ENCODE data around the gene GRIK4.
"Not testable (repeated sequence)": the region's sequence is repeated elsewhere in the genome, so short reads cannot be mapped to it uniquely, and the experiment has no call there.

The GRIK4 gene

GRCh38 chr11:120985718-120986569, 474.4 kb downstream of the GRIK4 start:
- peak; percentile 70 for DNase-seq

DNA sequence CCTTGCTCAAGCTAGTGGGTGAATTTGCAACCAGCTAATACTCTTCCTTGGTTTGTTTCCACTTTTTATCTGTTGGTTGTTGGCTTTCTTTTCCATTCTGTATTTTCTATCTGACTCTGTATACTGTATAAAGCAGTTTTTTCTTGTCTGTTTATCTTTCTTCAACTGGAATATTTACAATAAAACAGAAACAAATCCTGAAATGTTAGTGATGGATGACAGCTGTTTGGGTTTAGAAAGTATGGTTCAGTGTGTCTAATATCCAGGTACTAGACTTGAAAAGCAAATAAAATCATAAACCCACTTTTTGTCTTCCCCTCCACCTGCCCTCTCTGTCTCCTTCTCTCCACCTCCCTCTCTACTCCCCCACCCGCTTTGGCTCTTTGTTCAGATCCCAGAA, 477.1 kb downstream of the GRIK4 start:
- DNase-seq, result no peak

DNA sequence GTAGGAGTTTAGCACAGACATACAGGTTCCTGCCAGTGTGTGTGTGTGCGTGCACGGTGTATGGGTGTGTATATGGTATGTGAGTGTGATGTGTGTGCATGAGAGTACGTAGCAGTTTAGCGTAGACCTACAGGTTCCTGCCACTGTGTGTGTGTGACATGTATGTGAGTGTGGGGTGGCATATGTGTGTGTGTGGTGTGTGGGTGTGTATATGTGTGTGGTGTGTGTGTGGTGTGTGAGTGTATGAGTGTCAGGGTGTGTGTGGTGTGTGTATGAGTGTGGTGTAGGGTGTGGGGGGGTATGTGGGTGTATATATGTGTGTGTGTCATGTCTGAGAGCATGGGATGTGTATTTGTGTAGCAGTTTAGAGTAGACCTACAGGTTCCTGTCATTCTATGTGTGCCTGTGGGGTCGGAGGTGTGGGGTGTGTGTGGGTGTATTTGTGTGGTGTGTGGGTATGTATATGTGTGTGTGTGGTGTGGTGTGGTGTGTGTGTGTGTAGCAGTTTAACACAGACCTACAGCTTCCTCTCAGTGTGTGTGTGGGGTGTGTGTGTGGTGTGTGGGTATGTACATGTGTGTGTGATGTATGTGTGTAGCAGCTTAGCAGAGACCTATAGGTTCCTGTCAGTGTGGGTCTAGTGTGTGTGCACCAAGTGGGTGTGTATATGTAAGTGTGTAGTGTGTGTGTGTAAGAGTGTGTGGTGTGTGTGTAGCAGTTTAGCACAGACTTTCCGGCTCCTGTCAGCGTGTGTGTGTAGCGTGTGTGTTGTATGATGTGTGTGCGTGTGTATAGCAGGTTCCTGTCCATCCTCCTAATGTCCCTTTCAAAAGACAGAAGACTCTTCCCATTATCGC, 480.5 kb downstream of the GRIK4 start:
- no peak for DNase-seq

GRCh38 chr11:120994091-120994859, 482.7 kb downstream of the GRIK4 start:
- DNase-seq, result no peak

- DNase-seq, result no peak
These were observed 483.6 kb downstream of the GRIK4 start for GRCh38 chr11:120995184-120995583.

GRCh38 chr11:120996973-120997372, 485.4 kb downstream of the GRIK4 start:
- DNase-seq, result no peak

DNA sequence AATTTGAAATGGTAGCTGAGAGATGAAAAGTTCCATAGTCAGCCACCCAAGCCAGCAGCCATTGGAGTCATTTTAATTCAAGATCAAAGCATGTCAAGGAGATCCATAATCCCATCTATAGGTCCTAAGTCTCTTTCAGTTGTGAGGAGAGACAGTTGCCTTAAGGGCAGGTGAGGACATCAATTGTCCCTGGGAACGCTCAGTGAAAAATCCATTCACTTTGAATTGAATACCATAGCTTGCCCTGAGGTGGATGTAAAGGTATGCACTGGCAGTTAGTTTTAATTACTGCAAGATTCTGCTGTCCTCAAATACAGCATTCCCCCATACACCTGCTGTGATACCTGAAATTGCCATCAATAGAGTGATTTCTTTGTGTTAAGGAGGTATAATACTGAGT, 487.0 kb downstream of the GRIK4 start:
- no peak for DNase-seq

DNA sequence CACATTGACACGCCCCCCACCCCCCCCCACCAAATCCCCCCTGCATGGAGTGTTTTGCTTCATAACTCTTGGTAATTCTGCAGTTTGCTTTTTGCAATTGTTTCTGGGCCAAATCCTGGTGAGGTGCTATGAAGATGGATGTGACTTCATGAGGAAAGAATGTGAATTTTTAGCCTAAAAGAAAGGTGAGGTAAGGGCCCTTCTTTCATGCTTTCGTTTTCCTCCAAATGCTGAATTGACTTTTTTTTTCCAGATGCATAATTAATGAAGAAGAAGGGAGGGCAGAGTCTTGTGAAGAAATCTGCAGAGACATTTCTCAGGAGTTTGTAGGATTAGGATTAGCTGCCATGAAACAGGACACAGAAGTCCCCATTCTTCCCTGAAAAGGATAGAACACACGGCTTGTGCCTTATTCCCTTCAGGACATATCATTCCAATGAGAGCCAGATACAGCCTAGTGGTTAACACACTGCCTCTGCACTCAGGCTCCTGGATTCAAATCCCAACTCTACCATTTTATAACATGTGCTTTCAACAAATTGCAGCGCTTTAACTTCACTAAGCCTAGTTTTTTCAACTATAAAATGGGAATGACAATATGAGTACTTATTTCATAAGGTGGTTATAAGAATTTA, 492.8 kb downstream of the GRIK4 start:
- no peak for DNase-seq

DNA sequence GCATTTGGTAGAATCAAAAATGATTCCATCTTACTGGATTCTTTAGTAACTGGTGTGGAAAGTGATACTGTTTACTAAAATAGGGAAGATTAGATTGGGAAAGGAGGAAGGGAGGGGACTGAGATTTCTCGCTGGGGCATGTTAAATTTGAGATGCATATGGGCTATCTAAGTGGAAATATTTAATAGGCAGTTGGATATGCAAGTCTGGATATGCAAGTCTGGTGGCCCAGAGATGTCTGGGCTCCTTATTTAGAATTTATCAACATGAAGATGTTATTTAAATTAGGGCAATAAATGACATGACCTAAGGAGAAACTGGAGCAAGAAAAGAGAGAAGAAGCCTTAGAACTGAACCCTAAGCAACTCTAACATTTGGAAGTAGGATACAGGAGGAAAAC, 495.4 kb downstream of the GRIK4 start:
- DNase-seq, result no peak

DNA sequence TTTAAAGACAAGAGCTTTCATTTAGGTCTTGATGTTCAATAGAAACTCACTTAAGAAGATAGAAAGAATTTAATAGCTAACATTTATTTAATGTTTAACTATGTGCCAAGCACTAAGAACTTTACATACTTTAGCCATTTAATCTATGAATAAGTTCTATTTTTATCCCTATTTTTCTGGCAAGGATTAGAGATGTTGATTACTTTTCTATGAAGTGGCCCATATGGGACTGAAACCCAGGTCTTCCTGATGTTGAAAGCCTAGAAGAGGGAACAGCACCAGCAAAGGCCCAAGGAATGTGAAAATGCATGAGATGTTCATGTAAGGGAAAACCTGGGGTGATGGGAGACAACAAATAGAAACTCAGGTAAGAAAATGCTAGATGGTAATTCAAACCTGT, 497.0 kb downstream of the GRIK4 start:
- DNase-seq, result no peak

DNA sequence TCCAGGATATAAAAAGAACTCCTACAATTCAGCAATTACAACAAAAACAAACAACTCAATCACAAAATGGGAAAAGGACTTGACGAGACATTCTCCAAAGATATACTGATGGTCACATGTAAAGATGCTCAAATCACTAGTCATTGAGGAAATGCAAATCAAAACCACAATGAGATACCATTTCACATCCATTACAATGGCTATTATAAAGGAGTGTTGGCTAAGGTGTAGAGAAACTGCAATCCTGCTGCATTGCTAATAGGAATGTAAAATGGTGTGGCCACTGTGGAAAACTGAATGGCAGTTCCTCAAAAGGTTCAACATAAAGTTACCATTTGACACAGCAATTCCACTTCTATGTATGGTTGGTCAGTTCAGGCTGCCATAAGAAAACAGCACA, 500.5 kb downstream of the GRIK4 start:
- DNase-seq, result no peak

DNA sequence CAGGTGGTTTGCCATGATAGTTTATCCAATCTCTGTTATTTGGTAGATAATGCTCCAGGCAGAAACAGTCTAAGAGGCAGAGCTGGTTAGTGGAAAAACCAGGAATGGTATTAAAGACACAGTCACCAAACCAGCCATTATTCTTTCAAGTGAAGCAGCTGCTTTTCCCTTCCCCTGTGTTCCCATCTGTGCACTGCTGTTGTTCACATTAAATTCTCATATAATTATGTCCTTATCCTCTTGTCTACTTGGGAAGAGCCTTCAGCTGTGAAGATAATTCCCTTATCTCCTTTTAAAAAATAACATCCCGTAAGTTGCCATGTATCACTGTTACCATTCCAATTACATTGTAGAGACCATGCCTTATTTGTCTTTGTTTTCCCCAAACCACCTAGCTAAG, 507.2 kb downstream of the GRIK4 start:
- no peak for DNase-seq

DNA sequence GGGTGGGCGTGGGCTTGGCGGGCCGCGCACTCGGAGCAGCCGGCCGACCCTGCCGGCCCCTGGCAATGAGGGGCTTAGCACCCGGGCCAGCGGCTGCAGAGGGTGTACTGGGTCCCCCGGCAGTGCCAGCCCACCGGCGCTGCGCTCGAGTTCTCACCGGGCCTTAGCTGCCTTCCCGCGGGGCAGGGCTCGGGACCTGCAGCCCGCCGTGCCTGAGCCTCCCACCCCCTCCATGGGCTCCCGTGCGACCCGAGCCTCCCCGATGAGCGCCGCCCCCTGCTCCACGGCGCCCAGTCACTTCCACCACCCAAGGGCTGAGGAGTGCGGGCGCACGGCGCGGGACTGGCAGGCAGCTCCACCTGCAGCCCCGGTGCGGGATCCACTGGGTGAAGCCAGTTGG, 510.2 kb downstream of the GRIK4 start:
- DNase-seq, result not testable (repeated sequence)

DNA sequence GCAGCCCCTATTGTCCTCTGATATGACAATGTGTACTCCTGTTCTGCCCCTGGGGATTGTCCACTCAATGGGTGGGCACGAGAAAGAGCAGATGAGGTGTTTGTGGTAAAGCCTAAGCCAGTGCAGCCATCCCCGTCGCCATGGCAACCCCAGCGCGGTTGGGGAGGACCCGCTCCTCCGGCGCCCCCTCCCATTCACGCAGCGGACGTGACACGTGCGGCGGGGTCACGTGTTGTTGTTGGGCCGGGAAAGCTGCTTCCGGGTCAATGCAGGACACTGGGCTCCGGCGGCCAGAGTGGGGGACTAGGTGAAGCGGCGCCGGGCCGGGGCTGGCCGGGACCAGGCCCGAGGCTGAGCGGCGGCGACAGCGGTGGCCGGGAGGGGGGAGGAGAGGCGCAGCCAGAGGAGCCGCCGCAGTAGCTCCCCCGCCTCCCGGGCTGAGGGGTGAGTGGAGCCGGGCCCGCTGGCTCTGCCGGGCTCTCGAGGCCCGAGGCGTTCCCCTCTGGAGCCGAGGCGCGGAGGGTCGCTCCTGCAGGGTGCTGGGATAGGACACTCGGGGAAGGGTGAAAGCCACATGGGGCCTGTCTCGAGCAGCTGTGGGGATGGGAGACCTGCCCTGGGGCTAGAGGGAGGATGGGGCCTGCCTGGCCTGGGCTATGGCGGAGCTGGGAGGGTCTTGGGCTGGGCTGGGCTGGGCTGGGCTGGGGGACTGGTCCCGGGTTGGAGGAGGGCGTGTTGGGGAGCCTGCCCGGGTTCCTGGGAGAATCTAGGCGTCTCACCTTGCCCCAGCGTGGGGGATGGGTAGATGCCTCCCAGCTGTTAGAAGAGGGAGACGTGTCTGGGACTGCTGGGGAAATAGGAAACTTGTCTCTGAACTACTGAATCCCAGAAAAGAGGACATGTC, 512.6 kb downstream of the GRIK4 start, which contains the start of gene TBCEL:
Gene TBCEL, plus strand, starts transcription at position 255 of the 904 bp plus-strand sequence. CDS start 21,589 bp downstream, outside the sequence.
- peak; percentile 99 for DNase-seq

GRCh38 chr11:121024989-121025388, 513.4 kb downstream of the GRIK4 start:
- DNase-seq, result no peak

DNA sequence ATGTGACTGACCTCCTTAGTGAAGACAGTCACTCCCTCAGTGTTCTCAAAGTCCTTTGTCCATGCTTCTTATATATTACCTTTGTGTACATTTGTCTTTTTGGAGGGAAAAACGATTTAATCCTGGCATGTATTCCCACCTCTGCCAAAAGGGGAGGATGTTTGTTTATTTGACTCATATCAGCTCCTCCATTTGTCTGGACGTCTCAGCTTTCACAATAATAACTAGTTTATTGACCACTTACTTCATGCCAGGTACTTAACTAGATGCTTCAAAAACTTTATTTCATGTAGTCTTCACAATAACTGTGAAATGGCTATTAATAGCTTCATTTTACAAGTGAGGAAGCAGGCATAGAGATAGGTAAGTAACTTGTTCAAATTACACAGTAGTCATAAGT, 517.6 kb downstream of the GRIK4 start:
- DNase-seq, result no peak

GRCh38 chr11:121029813-121030445, 518.4 kb downstream of the GRIK4 start:
- DNase-seq, result no peak

- DNase-seq, result no peak
These were observed 519.6 kb downstream of the GRIK4 start for GRCh38 chr11:121031167-121031566.

DNA sequence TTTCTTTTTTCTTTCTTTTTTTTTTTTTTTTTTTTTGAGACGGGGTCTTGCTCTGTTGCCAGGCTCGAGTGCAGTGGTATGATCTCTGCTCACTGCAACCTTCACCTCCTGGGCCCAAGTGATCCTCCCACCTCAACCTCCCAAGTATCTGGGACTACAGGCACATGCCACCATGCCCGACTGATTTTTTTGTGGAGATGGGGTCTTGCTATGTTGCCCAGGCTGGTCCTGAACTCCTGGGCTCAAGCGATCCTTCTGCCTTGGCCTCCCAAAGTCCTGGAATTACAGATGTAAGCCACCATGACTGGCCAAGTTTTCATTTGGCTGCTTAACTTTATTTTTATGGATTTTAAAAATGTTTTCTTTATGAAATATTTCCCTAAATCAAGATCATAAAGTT, 520.1 kb downstream of the GRIK4 start:
- not testable (repeated sequence) for DNase-seq

GRCh38 chr11:121032546-121032945, 521.0 kb downstream of the GRIK4 start:
- DNase-seq, result no peak

GRCh38 chr11:121033635-121034034, 522.1 kb downstream of the GRIK4 start:
- DNase-seq, result no peak
